G401.6 (cell line): ENCODE measurements around the gene RAPGEF6.

ENCODE experiments used
- FAIRE-seq: peaks from 2 replicates; lab custom pipeline; 2012; peaks lifted over from hg19 to GRCh38; lab: Jason Lieb, UNC

Gene RAPGEF6

DNA sequence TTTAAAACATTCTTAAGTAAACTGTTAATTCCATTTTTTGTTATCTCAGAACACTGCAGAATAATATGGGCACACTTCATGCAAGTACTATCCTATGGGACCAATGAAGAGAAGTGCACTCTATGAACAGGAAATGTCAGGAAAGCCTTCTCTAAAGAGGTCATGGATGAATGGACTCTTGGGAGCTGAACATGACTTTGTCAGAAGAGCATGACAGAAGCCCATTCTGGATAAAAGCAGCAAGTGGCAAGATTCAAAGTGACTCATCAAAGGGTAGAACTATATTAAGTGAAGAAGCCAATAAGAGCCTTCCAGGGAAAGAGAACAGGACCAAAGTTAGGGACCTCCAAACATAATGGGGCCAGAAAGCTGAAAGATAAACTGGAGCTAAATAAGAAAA, 94.0 kb downstream of the RAPGEF6 start:
- no peak for FAIRE-seq

DNA sequence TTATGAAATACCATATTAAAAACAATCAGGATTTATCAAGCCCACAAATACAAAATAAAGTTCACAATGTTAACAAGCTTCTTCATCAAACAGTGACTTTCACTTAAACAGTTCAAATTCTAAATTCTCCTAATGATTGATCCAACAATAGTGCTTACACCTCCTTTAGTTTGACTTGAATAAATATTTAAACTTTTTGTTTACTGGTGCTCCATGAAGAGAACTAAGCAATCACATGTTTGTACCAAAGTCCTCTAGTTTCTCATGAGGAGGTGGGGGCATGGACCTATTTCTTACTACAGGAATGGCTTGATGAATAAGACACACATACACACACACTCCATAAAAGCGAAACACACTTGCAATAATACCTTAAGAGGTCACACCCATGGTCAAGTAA, 95.8 kb downstream of the RAPGEF6 start:
- no peak for FAIRE-seq

DNA sequence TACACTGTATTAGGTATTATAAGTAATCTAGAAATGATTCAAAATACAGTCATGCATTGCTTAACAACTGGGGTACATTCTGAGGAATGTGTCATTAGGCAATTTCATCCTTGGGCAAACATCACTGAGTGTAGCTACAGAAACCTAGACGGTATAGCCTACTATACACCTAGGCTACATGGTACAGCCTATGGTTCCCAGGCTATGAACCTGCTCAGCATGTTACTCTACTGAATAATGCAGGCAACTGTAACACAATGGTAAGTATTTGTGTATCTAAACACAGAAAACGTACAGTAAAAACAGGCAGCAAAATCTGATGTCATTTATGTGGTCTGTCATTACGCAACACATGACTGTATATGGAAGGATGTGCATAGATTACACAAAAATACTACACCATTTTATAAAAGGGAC, 96.8 kb downstream of the RAPGEF6 start:
- FAIRE-seq = no peak

DNA sequence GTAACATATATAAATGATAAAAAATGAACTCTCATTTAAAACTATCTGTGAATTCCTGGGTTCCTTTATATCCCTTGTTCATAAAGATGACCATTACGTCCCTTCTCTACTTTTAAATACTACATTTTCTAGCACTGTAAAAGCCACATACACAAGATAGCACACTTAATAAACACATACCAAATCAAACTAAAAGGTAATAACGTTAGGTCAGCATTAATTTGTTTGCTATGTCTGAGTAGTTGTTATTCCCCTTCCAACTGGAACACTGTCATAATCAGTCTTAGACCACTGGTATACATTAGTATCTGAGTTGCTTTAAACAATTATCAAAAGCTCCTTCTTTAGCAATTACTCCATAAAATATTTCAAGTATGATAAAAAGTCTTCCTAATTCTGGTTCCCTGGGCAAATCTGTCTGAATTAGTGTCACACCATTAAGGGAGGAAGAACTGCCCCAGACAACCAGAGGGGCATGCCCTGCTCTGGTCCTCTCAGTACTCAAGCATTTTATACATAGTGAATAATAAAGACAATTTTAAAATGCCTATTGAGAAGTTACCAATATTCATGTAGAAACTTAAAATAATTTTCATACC, 98.1 kb downstream of the RAPGEF6 start:
- no peak for FAIRE-seq

DNA sequence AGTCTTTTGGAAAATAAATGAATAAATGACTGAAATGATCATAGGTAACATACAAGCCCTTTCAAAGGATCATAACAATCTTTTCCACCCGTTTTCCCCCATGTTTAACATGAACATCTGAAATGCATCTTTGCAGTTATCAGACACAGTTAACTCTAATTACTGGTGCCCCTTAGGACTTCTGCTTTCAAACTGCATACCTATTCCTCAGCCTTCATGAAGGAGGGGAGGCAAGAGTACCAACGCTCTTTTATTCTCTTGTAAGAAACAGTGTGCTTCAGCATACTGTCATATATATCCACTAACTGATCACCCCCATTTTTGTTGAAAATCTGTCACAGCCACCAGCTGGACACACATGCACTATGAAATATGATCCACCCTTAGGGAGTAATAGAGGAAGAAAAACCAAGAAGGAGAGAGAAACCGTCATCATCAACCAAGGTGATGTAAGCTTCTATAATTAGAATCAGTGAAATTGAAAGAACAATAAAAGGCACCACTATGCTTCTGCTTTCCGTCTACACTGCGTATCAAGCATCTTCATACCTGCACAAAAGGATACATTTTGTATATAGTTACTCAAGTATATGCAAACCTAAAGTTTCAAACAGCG, 98.7 kb downstream of the RAPGEF6 start:
- no peak for FAIRE-seq

DNA sequence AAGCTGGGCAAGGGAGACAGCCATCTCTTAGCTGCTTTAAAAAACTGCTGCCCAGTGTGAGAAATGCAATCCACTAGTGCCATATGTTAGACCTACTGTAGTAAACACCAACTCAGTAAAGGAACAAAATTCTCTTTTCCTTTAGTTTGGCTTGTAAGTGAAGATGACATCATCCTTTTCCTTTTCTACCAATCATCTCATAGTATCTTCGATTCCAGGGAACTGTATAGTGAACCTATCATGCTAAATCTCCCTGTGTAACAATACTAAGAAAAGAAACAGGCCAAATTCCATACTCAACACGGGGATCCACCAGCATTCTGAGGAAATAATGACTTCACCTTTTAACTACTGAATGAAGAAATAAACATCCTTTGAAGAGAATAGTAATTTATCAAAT, 100.1 kb downstream of the RAPGEF6 start:
- no peak for FAIRE-seq

DNA sequence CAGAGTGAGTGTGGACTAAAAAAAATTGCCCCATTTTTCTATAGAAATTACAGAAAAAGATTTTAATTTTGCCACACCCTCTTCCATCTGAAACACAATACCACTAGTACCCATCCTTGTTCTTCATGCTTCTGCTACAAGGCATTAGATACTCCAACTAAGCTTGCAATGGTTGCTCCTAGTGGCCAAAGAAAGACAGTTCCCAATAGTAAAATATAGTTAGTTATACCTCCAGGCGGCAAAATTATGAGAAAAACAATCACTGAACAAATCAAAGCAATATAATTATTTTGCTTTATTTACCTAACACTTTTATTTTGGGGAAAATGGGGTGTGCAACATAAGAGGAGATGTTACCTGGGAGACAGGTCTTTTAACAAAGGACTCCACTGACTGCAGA, 101.2 kb downstream of the RAPGEF6 start:
- FAIRE-seq = no peak

DNA sequence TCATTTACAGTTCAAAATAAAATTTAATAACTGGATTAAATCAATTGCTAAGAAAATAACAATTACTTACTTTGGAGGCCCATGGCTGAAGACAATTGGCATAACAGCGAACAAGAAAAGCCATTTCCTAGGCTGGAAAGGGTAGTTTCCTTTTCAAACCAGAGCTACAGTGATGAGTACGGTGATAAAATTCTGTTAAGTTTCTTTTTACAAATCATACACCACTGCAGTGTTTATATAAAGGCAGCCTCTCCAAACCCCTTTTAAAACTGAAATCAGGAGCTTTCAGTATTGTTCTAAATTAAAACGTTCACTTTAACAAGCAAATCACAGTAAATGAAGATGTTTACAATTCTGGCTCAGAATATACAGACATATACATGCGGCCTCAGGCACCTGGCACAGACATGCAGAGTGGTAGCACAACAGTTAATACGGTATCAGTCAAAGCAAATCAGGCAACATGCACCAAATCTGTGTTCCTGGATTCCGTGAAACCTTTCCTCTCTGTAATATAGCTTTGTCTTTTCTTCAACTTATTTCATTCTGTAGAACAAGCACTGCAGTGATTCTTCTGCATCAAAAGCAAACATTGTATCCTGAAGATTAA, 102.9 kb downstream of the RAPGEF6 start:
- no peak for FAIRE-seq

DNA sequence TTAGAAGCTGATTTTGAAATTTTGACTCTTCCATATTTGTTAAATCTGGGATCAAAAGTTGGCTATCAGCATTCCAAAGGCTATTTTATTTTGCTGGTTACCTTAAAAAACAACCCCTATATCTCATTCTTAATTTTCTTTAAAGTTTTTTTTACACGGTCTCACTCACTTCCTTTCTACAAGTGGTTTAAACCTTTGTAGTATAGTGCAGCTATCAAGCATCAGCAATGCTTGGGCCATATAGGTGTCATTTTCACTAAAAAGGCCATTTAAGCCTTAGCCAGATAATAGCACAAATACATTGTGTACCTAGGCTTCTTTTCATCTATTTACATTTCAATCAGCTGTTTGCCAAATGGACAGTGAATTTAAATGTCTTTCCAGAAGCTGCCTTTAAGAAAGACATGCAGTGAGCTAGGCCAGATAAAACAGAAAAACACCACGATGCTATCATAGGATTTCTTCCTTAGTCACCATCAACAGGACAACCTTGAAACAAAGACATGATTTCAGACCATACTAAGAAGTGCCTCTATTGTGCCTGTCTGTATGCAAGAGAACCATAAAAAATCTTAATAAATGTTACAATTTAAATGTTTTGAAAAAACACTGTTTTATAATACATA, 104.2 kb downstream of the RAPGEF6 start:
- FAIRE-seq = no peak

DNA sequence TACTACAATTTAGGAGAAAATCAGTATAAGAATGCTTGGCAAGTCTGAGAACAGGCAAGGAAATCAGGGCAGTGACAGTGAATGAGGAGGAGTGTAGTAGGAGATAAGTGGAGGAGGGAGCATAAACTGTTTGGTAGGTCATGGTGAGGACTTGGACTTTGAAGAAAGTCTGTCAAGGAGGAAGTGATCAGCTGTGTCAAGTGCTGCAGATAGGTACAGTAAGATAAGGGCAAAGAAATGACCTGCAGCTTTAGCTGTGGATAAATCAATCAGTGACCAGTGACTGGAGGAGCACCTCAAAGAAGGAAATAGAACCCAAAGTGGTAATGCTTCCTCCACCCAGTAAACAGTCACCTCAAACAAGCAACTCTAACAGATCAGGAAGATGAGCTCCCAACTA, 106.3 kb downstream of the RAPGEF6 start:
- FAIRE-seq = no peak

DNA sequence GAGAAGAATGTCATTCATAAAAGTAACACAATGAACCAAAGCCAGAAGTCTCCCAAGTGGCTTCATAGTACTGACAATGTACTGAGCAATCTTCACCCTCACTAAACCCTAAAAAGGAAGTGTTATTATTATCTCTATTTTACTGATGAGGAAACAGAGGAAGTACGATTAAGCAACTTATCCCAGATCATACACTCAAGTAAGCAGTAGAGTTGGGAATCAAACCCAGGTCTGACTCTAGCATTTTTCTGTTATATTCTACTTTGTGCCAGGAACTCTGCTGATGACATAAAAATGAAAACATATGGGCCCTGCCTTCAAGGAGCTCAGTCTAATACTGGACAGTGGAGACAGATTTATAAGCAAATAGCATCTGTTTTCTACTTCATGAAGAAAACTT, 109.2 kb downstream of the RAPGEF6 start:
- no peak for FAIRE-seq

DNA sequence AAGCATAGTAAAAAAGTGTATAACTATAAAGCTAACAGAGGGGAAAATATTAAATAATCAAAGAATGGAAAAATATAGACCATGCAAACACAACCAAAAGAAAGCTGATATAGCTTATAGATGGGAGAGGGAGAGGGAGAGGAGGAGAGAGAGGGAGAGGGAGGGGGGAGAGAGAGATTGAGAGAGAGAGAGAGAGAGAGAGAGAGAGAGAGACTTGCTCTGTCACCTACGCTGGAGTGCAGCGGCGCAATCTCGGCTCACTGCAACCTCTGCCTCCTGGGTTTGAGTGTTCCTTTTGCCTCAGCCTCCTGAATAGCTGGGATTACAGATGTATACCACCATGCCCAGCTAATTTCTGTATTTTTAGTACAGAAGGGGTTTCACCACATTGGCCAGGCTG, 110.6 kb downstream of the RAPGEF6 start:
- FAIRE-seq = no peak

DNA sequence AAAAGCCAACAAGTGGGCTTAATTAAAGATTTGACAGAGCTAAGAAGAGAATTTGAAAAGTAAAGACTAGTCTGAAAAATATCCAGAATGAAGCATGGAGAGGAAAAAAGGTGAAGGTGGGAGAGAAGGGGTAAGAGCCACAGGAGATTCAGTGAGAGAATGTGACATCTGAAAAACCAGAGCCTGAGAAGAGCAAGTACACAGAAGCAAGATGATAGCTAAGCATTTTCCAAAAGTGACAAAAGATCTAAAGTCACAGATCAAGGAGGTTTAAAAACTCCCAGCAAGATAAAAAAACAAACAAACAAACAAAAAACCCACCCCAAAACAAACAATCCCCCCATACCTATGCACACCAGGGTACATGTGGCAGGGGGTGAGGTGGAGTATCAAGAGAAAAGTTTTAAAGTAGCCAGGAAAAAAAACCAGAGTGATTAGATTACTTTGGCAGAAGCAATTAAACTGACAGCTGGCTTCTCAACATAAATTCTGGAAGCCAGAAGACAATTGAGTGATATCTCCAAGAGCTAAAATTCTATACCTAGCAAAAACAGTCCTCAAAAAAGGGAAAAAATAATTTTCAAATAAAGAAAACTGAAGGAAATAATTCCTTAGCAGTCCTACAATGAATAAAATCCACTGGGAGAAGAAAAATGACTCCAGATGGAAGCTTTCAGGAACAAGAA, 111.4 kb downstream of the RAPGEF6 start:
- FAIRE-seq = no peak

DNA sequence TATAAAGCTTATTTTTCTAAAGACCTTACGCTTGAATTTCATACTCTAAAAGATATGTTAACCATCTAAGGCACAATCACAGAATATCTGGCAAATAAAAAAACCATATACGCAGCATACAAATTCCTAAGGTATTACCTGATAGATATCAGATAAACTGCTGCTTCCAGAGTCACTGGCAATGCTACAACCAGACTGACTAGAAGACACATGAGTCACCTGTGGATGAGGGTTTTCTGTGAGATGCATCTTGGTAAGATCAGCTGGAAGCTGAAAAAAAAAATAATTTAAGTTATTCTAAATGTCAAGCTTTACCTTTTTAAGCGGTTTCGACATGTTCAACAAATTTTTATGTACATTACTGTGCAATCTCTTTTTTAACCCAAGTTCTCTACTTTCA, 113.8 kb downstream of the RAPGEF6 start:
- FAIRE-seq = no peak

DNA sequence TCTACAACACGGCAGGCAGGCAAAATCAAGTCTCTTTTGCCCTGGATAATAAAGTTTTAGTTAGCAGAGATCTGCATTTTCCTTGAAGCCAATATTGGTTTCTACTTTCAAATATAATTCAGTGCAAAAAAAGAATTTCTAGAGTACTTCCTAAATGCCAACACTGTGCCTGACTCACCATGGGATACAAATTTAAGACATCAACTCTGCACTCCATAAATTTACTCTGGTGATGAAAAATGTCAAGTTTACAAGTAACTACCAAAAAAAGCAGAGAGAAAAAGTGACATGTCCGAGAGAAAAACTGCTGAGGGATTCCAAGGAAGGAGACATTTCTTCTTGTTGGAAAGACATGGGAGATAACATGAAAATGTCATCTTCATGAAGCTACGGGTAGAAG, 119.7 kb downstream of the RAPGEF6 start:
- no peak for FAIRE-seq

DNA sequence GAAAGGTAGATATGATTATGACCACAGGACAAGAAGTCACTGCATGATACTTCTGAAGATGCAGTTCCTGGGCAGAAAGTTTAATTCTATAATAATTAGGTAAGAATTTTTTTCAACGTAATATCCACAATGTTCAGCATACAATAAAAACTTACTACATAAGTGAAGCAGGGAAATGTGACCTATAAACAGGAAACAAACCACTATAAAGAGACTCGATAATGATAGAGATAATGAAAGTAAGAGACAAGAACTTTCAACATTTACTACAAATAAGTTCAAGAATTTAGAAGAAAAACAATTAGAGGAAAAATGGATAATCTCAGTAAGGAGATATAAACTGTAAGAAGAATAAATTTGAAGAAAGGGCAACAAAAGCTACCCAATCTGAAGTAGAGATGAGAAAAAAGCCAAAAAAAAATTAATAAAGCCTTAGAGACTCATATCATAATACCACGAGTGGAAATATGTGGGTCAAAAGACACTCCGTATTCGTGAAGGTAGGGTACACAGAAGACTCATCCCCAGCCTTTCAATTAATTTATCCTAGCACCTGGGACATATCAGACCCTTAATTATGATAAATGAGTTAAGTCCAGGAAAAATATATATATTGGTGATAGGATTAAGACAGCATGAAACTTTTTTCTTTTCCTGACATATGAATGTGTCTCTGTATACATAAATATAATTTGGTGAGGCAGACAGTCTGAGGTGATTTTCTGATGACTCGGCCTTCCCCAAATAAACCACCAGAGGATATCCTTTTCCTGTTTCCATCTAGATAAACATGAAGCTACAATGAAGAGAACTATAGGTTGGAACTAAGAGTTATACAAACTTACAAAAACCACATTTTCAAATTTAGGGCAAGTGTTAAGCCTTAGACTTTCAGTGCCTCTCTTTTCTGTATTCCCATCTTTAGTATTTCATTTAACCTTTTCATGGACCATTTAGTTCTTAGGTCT, 120.4 kb downstream of the RAPGEF6 start:
- FAIRE-seq = no peak

DNA sequence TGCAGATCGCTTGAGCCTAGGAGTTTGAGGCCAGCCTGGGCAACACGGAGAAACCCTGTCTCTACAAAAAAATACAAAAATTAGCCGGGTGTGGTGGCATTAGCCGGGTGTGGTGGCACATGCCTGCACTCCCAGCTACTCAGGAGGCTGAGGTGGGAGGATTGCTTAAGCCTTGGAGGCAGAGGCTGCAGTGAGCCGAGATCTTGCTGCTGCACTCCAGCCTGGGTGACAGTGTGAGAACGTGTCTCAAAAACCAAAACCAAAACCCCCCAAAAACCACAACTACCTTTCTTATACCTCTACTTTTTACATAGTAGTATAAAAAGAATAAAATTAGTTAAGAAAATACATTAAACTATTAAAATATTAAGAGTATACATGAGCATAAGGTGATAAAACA, 121.2 kb downstream of the RAPGEF6 start:
- FAIRE-seq = no peak

DNA sequence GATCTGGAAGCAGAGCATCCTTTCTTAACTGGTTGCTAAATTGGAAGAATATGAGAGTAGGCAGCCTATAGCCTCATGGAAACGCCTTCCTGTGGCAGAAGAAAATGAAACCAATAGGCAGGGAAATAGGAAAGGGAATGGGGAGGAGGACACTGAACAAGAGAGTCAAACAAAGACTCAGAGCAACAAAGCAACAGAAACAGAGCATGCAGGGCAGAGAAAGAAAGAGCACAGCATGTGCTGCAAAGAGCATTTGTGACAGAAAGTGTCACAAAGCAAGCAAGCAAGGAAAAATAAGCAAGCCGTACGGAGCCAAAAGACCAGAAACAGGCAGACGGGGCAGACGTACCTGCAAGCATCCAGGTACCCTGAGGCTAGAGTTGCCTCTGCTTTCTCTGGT, 123.1 kb downstream of the RAPGEF6 start:
- no peak for FAIRE-seq

DNA sequence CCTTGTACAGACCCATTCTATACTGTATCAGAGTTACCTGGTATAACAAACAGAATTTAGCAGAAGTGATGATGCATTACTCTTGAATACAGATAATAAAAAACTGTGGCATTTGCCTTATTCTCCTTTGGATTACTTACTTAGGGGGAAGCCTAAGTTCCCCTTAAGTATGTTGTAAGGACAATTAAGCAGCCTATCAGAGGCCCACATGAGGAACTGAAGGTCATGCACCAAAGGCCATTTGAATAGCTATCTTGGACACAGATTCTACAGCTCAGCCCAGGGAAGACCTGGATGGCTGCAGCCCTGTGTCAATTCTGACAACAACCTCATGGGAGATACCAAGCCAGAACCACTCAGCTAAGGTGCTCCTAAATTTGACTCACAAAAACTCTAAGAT, 125.2 kb downstream of the RAPGEF6 start:
- no peak for FAIRE-seq

DNA sequence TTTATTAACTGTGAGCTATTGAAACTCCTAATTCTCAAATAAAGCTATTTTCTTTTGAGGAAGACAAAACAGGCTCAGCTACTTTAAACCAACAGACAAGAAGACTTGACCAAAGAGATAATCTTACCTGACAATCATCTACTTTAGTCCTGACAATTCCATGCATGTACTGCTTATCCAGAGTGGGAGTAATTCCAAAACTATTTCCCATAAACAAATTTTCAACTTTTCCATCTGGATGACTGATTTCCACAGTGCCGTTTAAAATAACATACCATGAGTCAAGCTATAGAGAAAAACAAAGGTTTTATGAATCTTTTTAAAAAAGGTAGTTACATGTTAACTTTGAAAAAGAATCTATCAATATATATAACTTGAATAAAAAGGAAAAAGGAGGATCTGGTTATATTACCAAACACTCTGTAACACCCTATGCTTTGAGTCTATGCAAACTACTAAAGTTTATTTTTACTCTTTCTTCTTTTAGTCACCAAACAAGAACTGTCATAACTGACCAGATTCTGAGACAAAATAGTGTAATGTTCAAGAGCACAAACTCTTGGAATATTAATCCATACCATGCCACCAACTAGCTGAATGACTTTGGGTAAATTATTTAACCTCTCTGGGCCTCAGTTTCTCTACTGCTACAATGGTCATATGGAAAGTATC, 129.7 kb downstream of the RAPGEF6 start:
- FAIRE-seq = no peak

DNA sequence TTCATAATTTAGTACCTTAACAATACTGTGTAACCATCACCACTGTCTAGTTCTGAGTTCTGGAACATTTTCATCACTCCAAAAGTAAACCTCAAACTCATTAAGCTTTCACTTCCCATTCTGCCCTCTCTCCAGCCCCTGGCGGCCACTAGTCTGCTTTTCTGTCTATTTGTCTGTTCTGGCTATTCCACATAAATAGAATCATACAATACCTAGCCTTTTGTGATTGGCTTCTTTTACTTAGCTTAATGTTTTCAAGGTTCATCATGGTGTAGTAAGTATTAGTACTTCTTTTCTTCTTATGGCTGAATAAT, 138.7 kb downstream of the RAPGEF6 start:
- no peak for FAIRE-seq
